Endothelial cell of umbilical vein (primary cell): ENCODE measurements around the gene LRRK1. TPM values are rescaled to one million over a fixed set of nuclear protein-coding genes. Genes with fewer than 3 reads are reported as not detected.

Source experiments
- BruUV-seq: library from RNA; stranded (reverse); fragments of 400-500 nt; replicated peaks from 2 replicates; lab custom pipeline; 2021; lab: Mats Ljungman, UMichigan
- CTCF ChIA-PET: fragments of 300-600, 350-600 bp; sonication (Branson Sonifier 250); formaldehyde crosslinking; loops from one replicate; lab custom pipeline; 2021; ENCODE audit warnings: antibody characterized with exemption, inconsistent platforms; lab: Charles Lee
- POLR2A ChIA-PET: fragments of 300-600, 350-600 bp; sonication (Branson Sonifier 250); formaldehyde crosslinking; loops from one replicate; lab custom pipeline; 2021; ENCODE audit warnings: antibody characterized with exemption, inconsistent platforms; lab: Charles Lee
- DNase-seq: peaks from one replicate; pipeline ENCODE4 v3.0.0-alpha.2; 2011; ENCODE audit warnings: low read depth, low spot score
- FAIRE-seq: peaks from 2 replicates; lab custom pipeline; 2011; peaks lifted over from hg19 to GRCh38; lab: Jason Lieb, UNC
- H2AFZ ChIP-seq: 2 replicates; pipeline ENCODE4 v1.6.0; 2012; ENCODE audit warnings: low read depth, low read length, control low read depth, inconsistent platforms
- H3K27ac ChIP-seq: 2 replicates; pipeline ENCODE4 v1.5.1; 2011; ENCODE audit warnings: low read depth, mild to moderate bottlenecking, control low read depth, low read length, moderate library complexity; ENCODE audit not compliant: insufficient read depth
- H3K27me3 ChIP-seq, 2 experiments: 2 replicates each; pipeline versions ENCODE4 v1.6.0 to v1.6.1; 2011; ENCODE audit warnings: low read length in 2 of 2, mixed read lengths in 1 of 2; ENCODE audit not compliant: control insufficient read depth in 2 of 2, insufficient read depth in 2 of 2
- H3K36me3 ChIP-seq, 2 experiments: 2 replicates in 1 of 2; 3 replicates in 1 of 2; pipeline ENCODE4 v1.5.1; 2011; ENCODE audit warnings: low read length in 2 of 2, mild to moderate bottlenecking in 1 of 2, moderate library complexity in 1 of 2; ENCODE audit not compliant: control insufficient read depth in 2 of 2, insufficient read depth in 2 of 2; ENCODE audit errors: extremely low read depth in 1 of 2
- H3K4me1 ChIP-seq: 3 replicates; pipeline ENCODE4 v1.5.1; 2011; ENCODE audit warnings: mild to moderate bottlenecking, low read length; ENCODE audit not compliant: control insufficient read depth, insufficient read depth; ENCODE audit errors: extremely low read depth
- H3K4me2 ChIP-seq: 2 replicates; pipeline ENCODE4 v1.6.1; 2011; ENCODE audit warnings: low read length, control low read depth, mixed read lengths; ENCODE audit not compliant: insufficient read depth
- H3K4me3 ChIP-seq, 3 experiments: fragments of 200-600 bp in 1 of 3; sonication (generic), shearing (Covaris generic) in 1 of 3; replicated peaks in 1 of 3; 2 replicates each; pipeline ENCODE4 v1.5.1; 2011 to 2016; ENCODE audit warnings: control low read depth in 3 of 3, low read length in 3 of 3, mild to moderate bottlenecking in 2 of 3, inconsistent platforms in 1 of 3, low read depth in 1 of 3, moderate library complexity in 1 of 3; ENCODE audit not compliant: insufficient read depth in 1 of 3
- H3K79me2 ChIP-seq: 2 replicates; pipeline ENCODE4 v1.6.0; 2012; ENCODE audit warnings: low read length, inconsistent platforms; ENCODE audit not compliant: control insufficient read depth, insufficient read depth
- H3K9ac ChIP-seq: replicated peaks from 2 replicates; pipeline ENCODE3; 2011; ENCODE audit warnings: low read length, control low read depth; ENCODE audit not compliant: insufficient read depth; ENCODE audit errors: extremely low read depth
- H3K9me1 ChIP-seq: replicated peaks from 3 replicates; pipeline ENCODE4 v1.6.0; 2011; ENCODE audit warnings: mild to moderate bottlenecking, low read length; ENCODE audit not compliant: control insufficient read depth, insufficient read depth; ENCODE audit errors: extremely low read depth
- H3K9me3 ChIP-seq: replicated peaks from 2 replicates; pipeline ENCODE4 v1.5.1; 2012; ENCODE audit warnings: low read length, inconsistent platforms; ENCODE audit not compliant: control insufficient read depth, insufficient read depth
- H4K20me1 ChIP-seq: replicated peaks from 2 replicates; pipeline ENCODE3; 2011; ENCODE audit warnings: mild to moderate bottlenecking, low read length; ENCODE audit not compliant: control insufficient read depth, insufficient read depth; ENCODE audit errors: extremely low read depth
- EZH2 ChIP-seq: IDR thresholded peaks from 2 replicates; pipeline ENCODE4 v1.6.1; 2012; ENCODE audit warnings: borderline replicate concordance, low read depth, mild to moderate bottlenecking, moderate library complexity, low read length, inconsistent platforms; ENCODE audit not compliant: severe bottlenecking
- FOS ChIP-seq: IDR thresholded peaks from 2 replicates; pipeline ENCODE4 v1.6.1; 2011; ENCODE audit warnings: mild to moderate bottlenecking, low read length, moderate library complexity, borderline replicate concordance; ENCODE audit not compliant: insufficient read depth
- GATA2 ChIP-seq: IDR thresholded peaks from 2 replicates; pipeline ENCODE4 v1.7.0; 2011; ENCODE audit warnings: low read depth, mild to moderate bottlenecking, moderate library complexity, mixed read lengths, low read length; ENCODE audit not compliant: insufficient read length, insufficient read depth
- JUN ChIP-seq: IDR thresholded peaks from 2 replicates; pipeline ENCODE4 v1.6.1; 2011; ENCODE audit warnings: borderline replicate concordance, low read depth; ENCODE audit not compliant: insufficient read length, insufficient read depth
- MYC ChIP-seq: IDR thresholded peaks from one replicate; pipeline ENCODE4 v1.6.1; 2011; ENCODE audit warnings: mild to moderate bottlenecking, low read depth, low read length
- POLR2A ChIP-seq: IDR thresholded peaks from 2 replicates; pipeline ENCODE4 v1.6.1; 2012; ENCODE audit warnings: low read depth, mild to moderate bottlenecking, control low read depth, low read length
- dilution Hi-C: fragments of 300-500 bp; cut with MboI; formaldehyde crosslinking; loops from one replicate; pipeline ENCODE4 v1.15.0; 2019; ENCODE audit warnings: low sequenced_read_pairs; ENCODE audit not compliant: extremely low pct_ligation_motif_present
- intact Hi-C: fragments of 100-400 bp; cut with micrococcal nuclease; formaldehyde crosslinking; loops from one replicate; pipeline ENCODE4 v1.10.0; 2022
- polyA plus RNA-seq, 4 experiments: library from polyadenylated mRNA; depleted of rRNA in 3 of 4; stranded (reverse) in 3 of 4; unstranded in 1 of 4; fragments of >200 nt; gene quantifications; 2 replicates each; pipeline versions ENCODE4 v1.2.1 to v1.2.3, GENCODE V29; 2011 to 2012; ENCODE audit warnings: missing spikeins in 1 of 4
- total RNA-seq: library from RNA; stranded (reverse); gene quantifications from 2 replicates; pipeline ENCODE4 v1.2.3, GENCODE V29; 2021
- TF ChIP-seq, protein P1 (sequence below): IDR thresholded peaks from 2 replicates; pipeline ENCODE4 v1.6.1; 2011; ENCODE audit not compliant: insufficient read depth, insufficient read length
- TF ChIP-seq, protein P2 (sequence below), 2 donors: IDR thresholded peaks; 1 replicate in 1 of 2; 2 replicates in 1 of 2; pipeline ENCODE4 v1.5.1; 2011; ENCODE audit warnings: low read length in 2 of 2, mild to moderate bottlenecking in 2 of 2, moderate library complexity in 2 of 2, control low read depth in 1 of 2, inconsistent platforms in 1 of 2, low read depth in 1 of 2; ENCODE audit not compliant: insufficient read depth in 1 of 2; ENCODE audit errors: extremely low read depth in 1 of 2

LRRK1 gene
- total and polyA plus RNA-seq, 2 donors (not counting 3 experiments of a cell fraction or from before 2014, with no cell fraction given), result 11.0 to 22.1 TPM

DNA sequence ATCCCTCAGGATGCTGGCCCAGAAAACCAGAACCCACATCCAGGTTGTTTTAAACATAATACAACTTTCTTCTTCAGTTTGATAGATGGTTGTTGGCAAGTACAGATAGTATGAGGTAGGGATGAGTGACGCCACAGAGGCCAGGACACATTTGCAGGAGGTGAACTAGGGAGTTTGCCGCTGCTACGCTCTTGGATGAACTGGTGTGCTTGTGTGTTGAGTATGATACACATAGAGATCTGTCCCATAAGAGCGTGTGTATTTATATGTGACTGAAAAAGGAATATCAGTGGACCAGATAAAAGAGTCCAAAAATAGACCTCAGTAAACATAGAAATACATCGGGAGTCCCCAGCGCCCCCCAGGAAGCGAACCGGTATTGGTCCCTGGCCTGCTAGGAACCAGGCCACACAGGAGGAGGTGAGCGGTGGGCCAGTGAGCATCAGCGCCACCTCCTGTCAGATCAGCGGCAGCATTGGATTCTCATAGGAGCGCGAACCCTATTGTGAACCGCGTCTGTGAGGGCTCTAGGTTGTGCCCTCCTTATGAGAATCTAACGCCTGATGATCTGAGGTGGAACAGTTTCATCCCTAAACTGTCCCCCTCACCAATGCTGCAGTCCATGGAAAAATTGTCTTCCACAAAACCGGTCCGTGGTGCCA is 98.1 kb downstream of the LRRK1 start:
- no peak overlapping the region for H3K4me3 ChIP-seq
- FAIRE-seq, result no peak
- no peaks in the 10 kb centered on the region for H3K4me1 ChIP-seq
- intact Hi-C loops (loop anchor here (10.0 kb wide), 1 partner anchor 158 kb away; no protein-coding TSS in a partner anchor), dilution Hi-C loops (no loop called here)
- no peaks in the 10 kb centered on the region for H3K9me3 ChIP-seq
- no peak overlapping the region for H3K27ac ChIP-seq
- TF ChIP-seq, protein P1, sequence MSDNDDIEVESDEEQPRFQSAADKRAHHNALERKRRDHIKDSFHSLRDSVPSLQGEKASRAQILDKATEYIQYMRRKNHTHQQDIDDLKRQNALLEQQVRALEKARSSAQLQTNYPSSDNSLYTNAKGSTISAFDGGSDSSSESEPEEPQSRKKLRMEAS, result no peak
- no peak for TF ChIP-seq EZH2
- TF ChIP-seq, protein P2, sequence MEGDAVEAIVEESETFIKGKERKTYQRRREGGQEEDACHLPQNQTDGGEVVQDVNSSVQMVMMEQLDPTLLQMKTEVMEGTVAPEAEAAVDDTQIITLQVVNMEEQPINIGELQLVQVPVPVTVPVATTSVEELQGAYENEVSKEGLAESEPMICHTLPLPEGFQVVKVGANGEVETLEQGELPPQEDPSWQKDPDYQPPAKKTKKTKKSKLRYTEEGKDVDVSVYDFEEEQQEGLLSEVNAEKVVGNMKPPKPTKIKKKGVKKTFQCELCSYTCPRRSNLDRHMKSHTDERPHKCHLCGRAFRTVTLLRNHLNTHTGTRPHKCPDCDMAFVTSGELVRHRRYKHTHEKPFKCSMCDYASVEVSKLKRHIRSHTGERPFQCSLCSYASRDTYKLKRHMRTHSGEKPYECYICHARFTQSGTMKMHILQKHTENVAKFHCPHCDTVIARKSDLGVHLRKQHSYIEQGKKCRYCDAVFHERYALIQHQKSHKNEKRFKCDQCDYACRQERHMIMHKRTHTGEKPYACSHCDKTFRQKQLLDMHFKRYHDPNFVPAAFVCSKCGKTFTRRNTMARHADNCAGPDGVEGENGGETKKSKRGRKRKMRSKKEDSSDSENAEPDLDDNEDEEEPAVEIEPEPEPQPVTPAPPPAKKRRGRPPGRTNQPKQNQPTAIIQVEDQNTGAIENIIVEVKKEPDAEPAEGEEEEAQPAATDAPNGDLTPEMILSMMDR (IDR thresholded peaks at IDR 0.05; ENCODE audit: extremely low read depth in 1 of 2, insufficient read depth in 1 of 2, low read depth in 1 of 2, low read length in 2 of 2), result peak in 1 of 2 donors; percentile 8
- TF ChIP-seq GATA2, result no peak
- TF ChIP-seq MYC, result no peak
- no peak for TF ChIP-seq FOS
- no peak for TF ChIP-seq POLR2A
- TF ChIP-seq JUN, result no peak
- peaks cover 0 to 13% of the 10 kb centered on the region in 2 experiments for H3K36me3 ChIP-seq
- ChIA-PET POLR2A (no interaction called here), CTCF (interaction anchor here (0.9 to 4.2 kb wide), 3 partner anchors 10 to 259 kb away, joined by 3 to 68 read pairs (median 8); no protein-coding TSS in a partner anchor)
- no TSS peak for BruUV-seq
- H4K20me1 ChIP-seq, result no peaks in the 10 kb centered on the region
- H3K27me3 ChIP-seq, result no peaks in the 10 kb centered on the region
- no peak for DNase-seq
- no peak overlapping the region for H2AFZ ChIP-seq
- H3K4me2 ChIP-seq, result no peak overlapping the region
- no peaks in the 10 kb centered on the region for H3K79me2 ChIP-seq
- no peaks in the 10 kb centered on the region for H3K9me1 ChIP-seq
- H3K9ac ChIP-seq, result no peak overlapping the region
